Endothelial cell of umbilical vein (primary cell): ENCODE measurements around the gene PLCB4. TPM values are rescaled to one million over a fixed set of nuclear protein-coding genes. Genes with fewer than 3 reads are reported as not detected.

Experiments used
- BruUV-seq: library from RNA; stranded (reverse); fragments of 400-500 nt; replicated peaks from 2 replicates; lab custom pipeline; 2021; lab: Mats Ljungman, UMichigan
- CTCF ChIA-PET: fragments of 300-600, 350-600 bp; sonication (Branson Sonifier 250); formaldehyde crosslinking; loops from one replicate; lab custom pipeline; 2021; ENCODE audit warnings: antibody characterized with exemption, inconsistent platforms; lab: Charles Lee
- POLR2A ChIA-PET: fragments of 300-600, 350-600 bp; sonication (Branson Sonifier 250); formaldehyde crosslinking; loops from one replicate; lab custom pipeline; 2021; ENCODE audit warnings: antibody characterized with exemption, inconsistent platforms; lab: Charles Lee
- DNase-seq: peaks from one replicate; pipeline ENCODE4 v3.0.0-alpha.2; 2011; ENCODE audit warnings: low read depth, low spot score
- FAIRE-seq: peaks from 2 replicates; lab custom pipeline; 2011; peaks lifted over from hg19 to GRCh38; lab: Jason Lieb, UNC
- H2AFZ ChIP-seq: 2 replicates; pipeline ENCODE4 v1.6.0; 2012; ENCODE audit warnings: low read depth, low read length, control low read depth, inconsistent platforms
- H3K27ac ChIP-seq: 2 replicates; pipeline ENCODE4 v1.5.1; 2011; ENCODE audit warnings: low read depth, mild to moderate bottlenecking, control low read depth, low read length, moderate library complexity; ENCODE audit not compliant: insufficient read depth
- H3K27me3 ChIP-seq, 2 experiments: 2 replicates each; pipeline versions ENCODE4 v1.6.0 to v1.6.1; 2011; ENCODE audit warnings: low read length in 2 of 2, mixed read lengths in 1 of 2; ENCODE audit not compliant: control insufficient read depth in 2 of 2, insufficient read depth in 2 of 2
- H3K36me3 ChIP-seq, 2 experiments: 2 replicates in 1 of 2; 3 replicates in 1 of 2; pipeline ENCODE4 v1.5.1; 2011; ENCODE audit warnings: low read length in 2 of 2, mild to moderate bottlenecking in 1 of 2, moderate library complexity in 1 of 2; ENCODE audit not compliant: control insufficient read depth in 2 of 2, insufficient read depth in 2 of 2; ENCODE audit errors: extremely low read depth in 1 of 2
- H3K4me1 ChIP-seq: 3 replicates; pipeline ENCODE4 v1.5.1; 2011; ENCODE audit warnings: mild to moderate bottlenecking, low read length; ENCODE audit not compliant: control insufficient read depth, insufficient read depth; ENCODE audit errors: extremely low read depth
- H3K4me2 ChIP-seq: 2 replicates; pipeline ENCODE4 v1.6.1; 2011; ENCODE audit warnings: low read length, control low read depth, mixed read lengths; ENCODE audit not compliant: insufficient read depth
- H3K4me3 ChIP-seq, 3 experiments: fragments of 200-600 bp in 1 of 3; sonication (generic), shearing (Covaris generic) in 1 of 3; replicated peaks in 1 of 3; 2 replicates each; pipeline ENCODE4 v1.5.1; 2011 to 2016; ENCODE audit warnings: control low read depth in 3 of 3, low read length in 3 of 3, mild to moderate bottlenecking in 2 of 3, inconsistent platforms in 1 of 3, low read depth in 1 of 3, moderate library complexity in 1 of 3; ENCODE audit not compliant: insufficient read depth in 1 of 3
- H3K79me2 ChIP-seq: 2 replicates; pipeline ENCODE4 v1.6.0; 2012; ENCODE audit warnings: low read length, inconsistent platforms; ENCODE audit not compliant: control insufficient read depth, insufficient read depth
- H3K9ac ChIP-seq: replicated peaks from 2 replicates; pipeline ENCODE3; 2011; ENCODE audit warnings: low read length, control low read depth; ENCODE audit not compliant: insufficient read depth; ENCODE audit errors: extremely low read depth
- H3K9me1 ChIP-seq: replicated peaks from 3 replicates; pipeline ENCODE4 v1.6.0; 2011; ENCODE audit warnings: mild to moderate bottlenecking, low read length; ENCODE audit not compliant: control insufficient read depth, insufficient read depth; ENCODE audit errors: extremely low read depth
- H3K9me3 ChIP-seq: replicated peaks from 2 replicates; pipeline ENCODE4 v1.5.1; 2012; ENCODE audit warnings: low read length, inconsistent platforms; ENCODE audit not compliant: control insufficient read depth, insufficient read depth
- H4K20me1 ChIP-seq: replicated peaks from 2 replicates; pipeline ENCODE3; 2011; ENCODE audit warnings: mild to moderate bottlenecking, low read length; ENCODE audit not compliant: control insufficient read depth, insufficient read depth; ENCODE audit errors: extremely low read depth
- CTCF ChIP-seq, 2 donors: IDR thresholded peaks; 1 replicate in 1 of 2; 2 replicates in 1 of 2; pipeline ENCODE4 v1.5.1; 2011; ENCODE audit warnings: low read length in 2 of 2, mild to moderate bottlenecking in 2 of 2, moderate library complexity in 2 of 2, control low read depth in 1 of 2, inconsistent platforms in 1 of 2, low read depth in 1 of 2; ENCODE audit not compliant: insufficient read depth in 1 of 2; ENCODE audit errors: extremely low read depth in 1 of 2
- FOS ChIP-seq: IDR thresholded peaks from 2 replicates; pipeline ENCODE4 v1.6.1; 2011; ENCODE audit warnings: mild to moderate bottlenecking, low read length, moderate library complexity, borderline replicate concordance; ENCODE audit not compliant: insufficient read depth
- GATA2 ChIP-seq: IDR thresholded peaks from 2 replicates; pipeline ENCODE4 v1.7.0; 2011; ENCODE audit warnings: low read depth, mild to moderate bottlenecking, moderate library complexity, mixed read lengths, low read length; ENCODE audit not compliant: insufficient read length, insufficient read depth
- JUN ChIP-seq: IDR thresholded peaks from 2 replicates; pipeline ENCODE4 v1.6.1; 2011; ENCODE audit warnings: borderline replicate concordance, low read depth; ENCODE audit not compliant: insufficient read length, insufficient read depth
- MYC ChIP-seq: IDR thresholded peaks from one replicate; pipeline ENCODE4 v1.6.1; 2011; ENCODE audit warnings: mild to moderate bottlenecking, low read depth, low read length
- POLR2A ChIP-seq: IDR thresholded peaks from 2 replicates; pipeline ENCODE4 v1.6.1; 2012; ENCODE audit warnings: low read depth, mild to moderate bottlenecking, control low read depth, low read length
- POLR2AphosphoS5 ChIP-seq: IDR thresholded peaks from 2 replicates; pipeline ENCODE4 v1.6.1; 2012; ENCODE audit warnings: low read depth, mild to moderate bottlenecking, control low read depth, low read length, moderate library complexity; ENCODE audit not compliant: insufficient read depth
- dilution Hi-C: fragments of 300-500 bp; cut with MboI; formaldehyde crosslinking; loops from one replicate; pipeline ENCODE4 v1.15.0; 2019; ENCODE audit warnings: low sequenced_read_pairs; ENCODE audit not compliant: extremely low pct_ligation_motif_present
- intact Hi-C: fragments of 100-400 bp; cut with micrococcal nuclease; formaldehyde crosslinking; loops from one replicate; pipeline ENCODE4 v1.10.0; 2022
- polyA plus RNA-seq, 4 experiments: library from polyadenylated mRNA; depleted of rRNA in 3 of 4; stranded (reverse) in 3 of 4; unstranded in 1 of 4; fragments of >200 nt; gene quantifications; 2 replicates each; pipeline versions ENCODE4 v1.2.1 to v1.2.3, GENCODE V29; 2011 to 2012; ENCODE audit warnings: missing spikeins in 1 of 4
- total RNA-seq: library from RNA; stranded (reverse); gene quantifications from 2 replicates; pipeline ENCODE4 v1.2.3, GENCODE V29; 2021

The PLCB4 gene
- total and polyA plus RNA-seq, 2 donors (not counting 3 experiments of a cell fraction or from before 2014, with no cell fraction given), result 0.37 to 1.7 TPM

GRCh38 chr20:9087531-9088217 is 18.8 kb downstream of the PLCB4 start:
- H3K9me1 ChIP-seq, result no peaks in the 10 kb centered on the region
- H3K4me1 ChIP-seq, result no peaks in the 10 kb centered on the region
- H3K27ac ChIP-seq, result no peak overlapping the region
- H3K9ac ChIP-seq, result no peak overlapping the region
- POLR2A ChIA-PET, result no interaction called here
- intact Hi-C loops, result no loop called here
- no peaks in the 10 kb centered on the region for H3K9me3 ChIP-seq
- dilution Hi-C loops, result no loop called here
- no peak overlapping the region for H3K4me2 ChIP-seq
- FAIRE-seq (no peak), DNase-seq (no peak)
- no peaks in the 10 kb centered on the region for H3K27me3 ChIP-seq
- no TSS peak for BruUV-seq
- no peaks in the 10 kb centered on the region for H3K79me2 ChIP-seq
- TF ChIP-seq POLR2A (no peak), MYC (no peak), POLR2AphosphoS5 (no peak), CTCF (IDR thresholded peaks at IDR 0.05; ENCODE audit: extremely low read depth in 1 of 2, insufficient read depth in 1 of 2, low read depth in 1 of 2, low read length in 2 of 2) (no peak), JUN (no peak)
- no peaks in the 10 kb centered on the region for H4K20me1 ChIP-seq
- CTCF ChIA-PET, result interaction anchor here (1.2 kb wide), 1 partner anchor 18 kb away, joined by 3 read pairs; the partner anchor contains the start of gene PLCB4
- no peak overlapping the region for H2AFZ ChIP-seq
- H3K36me3 ChIP-seq, result no peaks in the 10 kb centered on the region
- no peak overlapping the region for H3K4me3 ChIP-seq

GRCh38 chr20:9088556-9088955 is 19.7 kb downstream of the PLCB4 start:
- dilution Hi-C loops (no loop called here), intact Hi-C loops (no loop called here)
- H3K79me2 ChIP-seq, result no peaks in the 10 kb centered on the region
- no peaks in the 10 kb centered on the region for H3K27me3 ChIP-seq
- DNase-seq (no peak), FAIRE-seq (no peak)
- H3K4me2 ChIP-seq, result no peak overlapping the region
- H3K4me3 ChIP-seq, result no peak overlapping the region
- H3K4me1 ChIP-seq, result peaks cover 4% of the 10 kb centered on the region
- peaks cover 2% of the 10 kb centered on the region for H3K9me1 ChIP-seq
- POLR2A ChIA-PET, result no interaction called here
- H3K9ac ChIP-seq, result no peak overlapping the region
- H2AFZ ChIP-seq, result no peak overlapping the region
- no peak overlapping the region for H3K27ac ChIP-seq
- no peaks in the 10 kb centered on the region for H4K20me1 ChIP-seq
- no peaks in the 10 kb centered on the region for H3K9me3 ChIP-seq
- TF ChIP-seq CTCF (IDR thresholded peaks at IDR 0.05; ENCODE audit: extremely low read depth in 1 of 2, insufficient read depth in 1 of 2, low read depth in 1 of 2, low read length in 2 of 2) (no peak), JUN (no peak), POLR2A (no peak), POLR2AphosphoS5 (no peak), GATA2 (no peak), FOS (no peak)
- CTCF ChIA-PET, result no interaction called here
- BruUV-seq, result no TSS peak
- no peaks in the 10 kb centered on the region for H3K36me3 ChIP-seq
